HFF-Myc (cell line): ENCODE results near the gene RIC1.

Experiments
- DNase-seq: peaks from one replicate; pipeline ENCODE4 v3.0.0-alpha.2; 2011; ENCODE audit warnings: low read depth; ENCODE audit errors: extremely low read depth
- H3K4me3 ChIP-seq: replicated peaks from 2 replicates; pipeline ENCODE4 v1.5.1; 2011; ENCODE audit warnings: low read depth, mild to moderate bottlenecking, control low read depth, low read length
- TF ChIP-seq, protein P1 (sequence below): IDR thresholded peaks from 2 replicates; pipeline ENCODE4 v1.5.1; 2012; ENCODE audit warnings: mild to moderate bottlenecking, low read depth, low read length, control low read depth; ENCODE audit errors: missing control alignments

The RIC1 gene

GRCh38 chr9:5690278-5690677 lies 61.4 kb downstream of the RIC1 start:
- no peak for DNase-seq
- no peak overlapping the region for H3K4me3 ChIP-seq
- TF ChIP-seq, protein P1, sequence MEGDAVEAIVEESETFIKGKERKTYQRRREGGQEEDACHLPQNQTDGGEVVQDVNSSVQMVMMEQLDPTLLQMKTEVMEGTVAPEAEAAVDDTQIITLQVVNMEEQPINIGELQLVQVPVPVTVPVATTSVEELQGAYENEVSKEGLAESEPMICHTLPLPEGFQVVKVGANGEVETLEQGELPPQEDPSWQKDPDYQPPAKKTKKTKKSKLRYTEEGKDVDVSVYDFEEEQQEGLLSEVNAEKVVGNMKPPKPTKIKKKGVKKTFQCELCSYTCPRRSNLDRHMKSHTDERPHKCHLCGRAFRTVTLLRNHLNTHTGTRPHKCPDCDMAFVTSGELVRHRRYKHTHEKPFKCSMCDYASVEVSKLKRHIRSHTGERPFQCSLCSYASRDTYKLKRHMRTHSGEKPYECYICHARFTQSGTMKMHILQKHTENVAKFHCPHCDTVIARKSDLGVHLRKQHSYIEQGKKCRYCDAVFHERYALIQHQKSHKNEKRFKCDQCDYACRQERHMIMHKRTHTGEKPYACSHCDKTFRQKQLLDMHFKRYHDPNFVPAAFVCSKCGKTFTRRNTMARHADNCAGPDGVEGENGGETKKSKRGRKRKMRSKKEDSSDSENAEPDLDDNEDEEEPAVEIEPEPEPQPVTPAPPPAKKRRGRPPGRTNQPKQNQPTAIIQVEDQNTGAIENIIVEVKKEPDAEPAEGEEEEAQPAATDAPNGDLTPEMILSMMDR: no peak

- TF ChIP-seq, protein P1: no peak
- no peak for DNase-seq
Observed at GRCh38 chr9:5695860-5696259, 67.0 kb downstream of the RIC1 start.

GRCh38 chr9:5696884-5697283 lies 68.0 kb downstream of the RIC1 start:
- TF ChIP-seq, protein P1: no peak

More at GRCh38 chr9:5695860-5696259, 67.0 kb downstream of the RIC1 start:
- H3K4me3 ChIP-seq: no peak overlapping the region

DNA sequence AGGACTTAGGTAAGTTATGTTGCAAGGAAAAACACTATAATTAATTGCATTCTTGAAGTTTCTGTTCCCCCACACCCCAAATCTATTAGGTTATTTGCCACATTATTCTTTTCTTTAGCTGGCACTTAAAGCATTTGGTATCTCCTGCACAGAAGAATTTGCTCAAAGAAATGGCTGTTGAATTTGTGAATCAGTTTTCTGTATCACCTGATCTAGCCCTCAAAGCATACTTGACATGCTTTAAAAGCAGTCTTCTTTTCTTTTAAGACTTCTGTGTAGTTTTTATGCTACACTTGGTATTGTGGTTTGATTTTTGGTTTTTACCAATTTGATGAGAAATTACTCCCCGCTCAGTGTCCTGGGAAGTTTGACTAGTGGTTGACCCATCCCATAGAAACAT lies 69.1 kb downstream of the RIC1 start:
- TF ChIP-seq, protein P1: no peak
- H3K4me3 ChIP-seq: no peak overlapping the region
- no peak for DNase-seq

More at GRCh38 chr9:5696884-5697283, 68.0 kb downstream of the RIC1 start:
- H3K4me3 ChIP-seq: no peak overlapping the region
- DNase-seq: no peak

- H3K4me3 ChIP-seq: no peak overlapping the region
- no peak for DNase-seq
- TF ChIP-seq, protein P1: no peak
Observed at GRCh38 chr9:5698810-5699556, 70.1 kb downstream of the RIC1 start.

DNA sequence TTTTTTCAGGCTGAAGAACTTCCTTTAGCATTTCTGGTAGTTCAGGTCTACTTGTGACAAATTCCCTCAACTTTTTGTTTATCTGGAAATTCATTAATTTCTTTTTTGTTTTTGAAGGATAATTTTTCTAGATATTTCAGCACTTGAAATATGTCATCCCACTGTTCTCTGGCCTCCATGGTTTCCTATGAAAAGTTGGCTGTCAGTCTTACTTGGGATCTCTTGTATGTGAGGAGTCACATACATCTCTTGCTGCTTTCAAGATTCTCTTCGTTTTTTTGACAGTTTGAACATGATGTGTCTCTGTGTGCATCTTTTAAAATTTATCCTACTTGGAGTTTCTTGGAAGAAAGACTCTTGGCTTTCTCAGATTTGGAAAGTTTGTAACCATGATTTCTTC lies 79.5 kb downstream of the RIC1 start:
- TF ChIP-seq, protein P1: no peak
- H3K4me3 ChIP-seq: no peak overlapping the region
- no peak for DNase-seq
